KMS-11 (cell line): Measurements from ENCODE around the gene TMEM116.
"Not testable (repeated sequence)": the region's sequence is repeated elsewhere in the genome, so short reads cannot be mapped to it uniquely, and the experiment has no call there.

Experiments
- H2AFZ ChIP-seq: fragments of 200-600 bp; sonication (generic); 2 replicates; pipeline ENCODE4 v1.6.1; 2016; ENCODE audit warnings: antibody characterized with exemption, mixed run types, low read depth
- H3K27ac ChIP-seq: fragments of 200-600 bp; sonication (generic); 2 replicates; pipeline ENCODE4 v1.6.1; 2016; ENCODE audit warnings: mild to moderate bottlenecking, mixed run types
- H3K27me3 ChIP-seq: fragments of 200-600 bp; sonication (generic); 2 replicates; pipeline ENCODE4 v1.6.1; 2017; ENCODE audit warnings: mild to moderate bottlenecking, low read depth, mixed run types, moderate library complexity; ENCODE audit not compliant: insufficient read depth
- H3K36me3 ChIP-seq: fragments of 200-600 bp; sonication (generic); 2 replicates; pipeline ENCODE4 v1.6.1; 2017; ENCODE audit warnings: mild to moderate bottlenecking, mixed run types; ENCODE audit not compliant: insufficient read depth
- H3K4me1 ChIP-seq: fragments of 200-600 bp; sonication (generic); 2 replicates; pipeline ENCODE4 v1.6.1; 2016; ENCODE audit warnings: mild to moderate bottlenecking, low read depth, mixed run types; ENCODE audit not compliant: poor library complexity, severe bottlenecking
- H3K4me2 ChIP-seq: fragments of 200-600 bp; sonication (generic); 2 replicates; pipeline ENCODE4 v1.7.0; 2016; ENCODE audit warnings: mild to moderate bottlenecking, mixed run types
- H3K4me3 ChIP-seq: fragments of 200-600 bp; sonication (generic); IDR thresholded peaks from 2 replicates; pipeline ENCODE4 v1.6.1; 2017; ENCODE audit warnings: low read depth, low read length, mixed read lengths; ENCODE audit not compliant: insufficient read depth
- H3K79me2 ChIP-seq: fragments of 200-600 bp; sonication (generic); 2 replicates; pipeline ENCODE4 v1.6.1; 2016; ENCODE audit warnings: low read depth, mixed run types; ENCODE audit not compliant: insufficient read depth
- H3K9ac ChIP-seq: fragments of 200-600 bp; sonication (generic); 2 replicates; pipeline ENCODE4 v1.6.1; 2016; ENCODE audit warnings: mild to moderate bottlenecking, mixed run types
- H4K20me1 ChIP-seq: fragments of 200-600 bp; sonication (generic); 2 replicates; pipeline ENCODE4 v1.6.1; 2016; ENCODE audit warnings: mild to moderate bottlenecking, mixed run types; ENCODE audit not compliant: insufficient read depth
- TF ChIP-seq, protein P1 (sequence below): fragments of 200-600 bp; sonication (generic); conservative IDR thresholded peaks from 2 replicates; pipeline ENCODE4 v1.6.1; 2017; ENCODE audit warnings: low read depth, mild to moderate bottlenecking, antibody characterized with exemption, low read length, moderate library complexity, mixed read lengths

Gene TMEM116

DNA sequence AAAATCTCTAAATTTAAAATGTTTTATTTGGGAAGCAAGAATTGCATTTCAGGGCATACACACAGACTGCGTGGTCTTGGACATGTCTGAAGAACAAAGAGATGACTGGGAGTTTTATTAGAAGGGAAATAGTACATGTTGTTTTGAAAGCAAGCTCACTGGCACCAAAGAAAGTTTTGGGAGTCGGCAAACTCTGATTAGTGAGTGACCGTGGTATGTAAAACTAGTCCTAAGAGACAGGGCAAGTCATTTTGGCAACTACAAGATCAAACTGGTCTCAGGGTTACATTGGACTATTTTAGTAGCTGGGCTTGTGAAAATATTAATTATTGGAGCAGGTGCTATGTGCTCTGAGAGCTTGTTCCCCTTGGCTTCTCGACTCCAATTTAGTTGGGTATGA lies 14.9 kb downstream of the TMEM116 start:
- Histone ChIP-seq H4K20me1 (no peaks in the 10 kb centered on the region), H3K36me3 (no peaks in the 10 kb centered on the region), H3K9ac (no peak overlapping the region), H3K4me1 (peaks cover 47% of the 10 kb centered on the region), H3K4me2 (no peak overlapping the region), H2AFZ (no peak overlapping the region), H3K4me3 (no peak overlapping the region), H3K79me2 (no peaks in the 10 kb centered on the region), H3K27ac (no peak overlapping the region), H3K27me3 (no peaks in the 10 kb centered on the region)
- TF ChIP-seq, protein P1, sequence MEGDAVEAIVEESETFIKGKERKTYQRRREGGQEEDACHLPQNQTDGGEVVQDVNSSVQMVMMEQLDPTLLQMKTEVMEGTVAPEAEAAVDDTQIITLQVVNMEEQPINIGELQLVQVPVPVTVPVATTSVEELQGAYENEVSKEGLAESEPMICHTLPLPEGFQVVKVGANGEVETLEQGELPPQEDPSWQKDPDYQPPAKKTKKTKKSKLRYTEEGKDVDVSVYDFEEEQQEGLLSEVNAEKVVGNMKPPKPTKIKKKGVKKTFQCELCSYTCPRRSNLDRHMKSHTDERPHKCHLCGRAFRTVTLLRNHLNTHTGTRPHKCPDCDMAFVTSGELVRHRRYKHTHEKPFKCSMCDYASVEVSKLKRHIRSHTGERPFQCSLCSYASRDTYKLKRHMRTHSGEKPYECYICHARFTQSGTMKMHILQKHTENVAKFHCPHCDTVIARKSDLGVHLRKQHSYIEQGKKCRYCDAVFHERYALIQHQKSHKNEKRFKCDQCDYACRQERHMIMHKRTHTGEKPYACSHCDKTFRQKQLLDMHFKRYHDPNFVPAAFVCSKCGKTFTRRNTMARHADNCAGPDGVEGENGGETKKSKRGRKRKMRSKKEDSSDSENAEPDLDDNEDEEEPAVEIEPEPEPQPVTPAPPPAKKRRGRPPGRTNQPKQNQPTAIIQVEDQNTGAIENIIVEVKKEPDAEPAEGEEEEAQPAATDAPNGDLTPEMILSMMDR, result no peak

DNA sequence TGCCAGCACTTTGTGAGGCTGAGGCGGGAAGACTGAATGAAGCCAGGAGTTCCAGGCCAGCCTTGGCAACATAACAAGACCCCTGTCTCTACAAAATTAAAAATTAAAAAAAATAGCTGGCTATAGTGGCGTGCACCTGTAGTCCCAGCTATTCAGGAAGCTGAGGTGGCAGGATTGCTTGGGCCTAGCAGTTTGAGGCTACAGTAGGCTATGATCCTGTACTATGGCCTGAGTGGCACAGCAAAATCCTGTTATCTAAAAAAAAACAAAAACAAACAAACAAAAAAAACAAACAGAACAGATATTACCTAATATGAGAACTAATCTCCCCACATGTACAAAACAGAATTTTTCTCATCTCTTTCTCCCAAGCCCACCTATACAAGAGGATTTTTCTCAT lies 15.7 kb downstream of the TMEM116 start:
- no peak overlapping the region for H3K4me2 ChIP-seq
- H2AFZ ChIP-seq, result no peak overlapping the region
- no peak overlapping the region for H3K4me3 ChIP-seq
- H3K79me2 ChIP-seq, result no peaks in the 10 kb centered on the region
- H3K4me1 ChIP-seq, result peaks cover 55% of the 10 kb centered on the region
- no peak overlapping the region for H3K27ac ChIP-seq
- no peaks in the 10 kb centered on the region for H4K20me1 ChIP-seq
- H3K36me3 ChIP-seq, result no peaks in the 10 kb centered on the region
- H3K9ac ChIP-seq, result no peak overlapping the region
- no peaks in the 10 kb centered on the region for H3K27me3 ChIP-seq
- TF ChIP-seq, protein P1, result no peak

DNA sequence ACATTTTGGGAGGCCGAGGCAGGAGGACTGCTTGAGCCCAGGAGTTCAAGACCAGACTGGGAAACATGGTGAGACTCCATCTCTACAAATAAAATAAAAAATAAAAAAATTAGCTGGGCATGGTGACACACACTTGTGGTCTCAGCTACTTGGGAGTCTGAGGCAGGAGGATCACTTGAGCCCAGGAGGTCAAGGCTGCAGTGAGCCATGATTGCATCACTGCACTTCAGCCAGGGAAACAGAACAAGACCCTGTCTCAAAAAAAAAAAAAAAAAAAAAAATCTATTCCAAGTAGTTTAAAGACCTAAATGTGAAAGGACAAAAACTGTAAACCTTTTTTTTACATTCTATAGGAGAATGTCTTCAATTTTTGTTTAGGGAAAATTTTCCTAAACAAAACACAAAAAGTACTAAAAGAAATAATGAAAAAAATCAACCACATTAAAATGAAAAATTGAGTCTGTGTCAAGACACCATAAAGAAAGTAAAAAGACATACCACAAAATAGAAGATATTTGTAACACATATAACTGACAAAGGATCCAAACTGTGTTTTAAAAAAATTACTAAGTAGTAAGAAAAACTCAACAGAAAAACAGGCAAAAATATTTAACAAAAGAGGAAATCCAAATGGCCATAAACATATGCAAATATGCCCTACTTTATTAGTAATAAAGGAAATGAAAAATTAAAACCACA lies 17.0 kb downstream of the TMEM116 start:
- Histone ChIP-seq H4K20me1 (no peaks in the 10 kb centered on the region), H3K36me3 (no peaks in the 10 kb centered on the region), H3K4me1 (peaks cover 58% of the 10 kb centered on the region), H3K27ac (no peak overlapping the region), H3K27me3 (no peaks in the 10 kb centered on the region), H3K4me2 (no peak overlapping the region), H2AFZ (no peak overlapping the region), H3K9ac (no peak overlapping the region), H3K79me2 (no peaks in the 10 kb centered on the region), H3K4me3 (no peak overlapping the region)
- TF ChIP-seq, protein P1, result no peak

DNA sequence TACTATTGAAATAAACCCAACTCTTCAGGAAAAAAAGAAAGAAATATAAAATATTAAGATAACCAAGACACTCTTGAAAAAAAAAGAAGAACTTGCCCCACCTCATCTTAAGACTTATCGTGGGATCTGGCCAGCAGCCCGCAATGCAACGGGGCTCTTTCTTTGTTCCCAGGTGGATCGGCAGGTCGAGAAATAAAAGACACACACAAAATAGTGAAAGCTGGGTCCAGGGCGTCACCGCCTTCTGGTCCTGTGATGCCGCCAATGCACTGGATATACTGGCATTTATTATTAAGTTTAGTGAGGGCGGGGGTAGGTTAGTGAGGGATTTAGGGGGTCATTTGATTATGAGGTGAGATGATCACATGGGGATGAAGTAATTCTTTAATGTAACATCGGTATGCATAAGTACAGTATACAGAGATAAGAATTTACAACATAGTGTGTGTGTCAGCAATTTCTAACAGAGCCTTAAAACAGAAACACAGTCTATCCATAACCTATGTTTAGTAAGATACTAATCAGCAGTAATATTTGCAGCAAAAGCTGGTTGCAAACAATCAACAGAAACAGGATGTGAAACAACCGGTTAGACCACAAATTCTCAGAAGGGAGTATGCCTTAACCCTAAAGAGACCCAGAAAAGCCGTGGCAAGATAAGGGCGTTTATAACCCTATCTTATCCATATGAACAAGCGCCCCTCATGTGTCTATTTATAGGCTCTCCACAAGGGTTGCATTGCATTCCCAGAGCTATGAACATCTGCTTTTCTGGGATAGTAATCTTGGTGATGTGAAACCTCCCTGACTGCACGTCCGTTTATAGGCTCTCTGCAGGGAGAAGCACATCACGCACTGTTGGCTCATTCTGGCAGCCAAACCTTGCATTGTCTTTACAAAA lies 18.5 kb downstream of the TMEM116 start:
- peak overlapping the region; percentile 71 for H3K4me2 ChIP-seq
- H3K4me3 ChIP-seq, H3K79me2 ChIP-seq, H3K36me3 ChIP-seq, H2AFZ ChIP-seq, H4K20me1 ChIP-seq, H3K27me3 ChIP-seq: not testable (repeated sequence)
- peak overlapping the region; percentile 18; the same call in 1 of the 2 replicates for H3K9ac ChIP-seq
- peak overlapping the region; percentile 65 for H3K27ac ChIP-seq
- peaks cover 58% of the 10 kb centered on the region for H3K4me1 ChIP-seq
